HL-60 (cell line): ENCODE results near the gene OLFM4.

Experiments used
- DNase-seq, 2 experiments: peaks; one replicate each; pipeline ENCODE4 v3.0.0-alpha.2; 2010 to 2020; ENCODE audit warnings: low read depth in 1 of 2, low spot score in 1 of 2
- H3K27ac ChIP-seq: fragments of 250-450 bp; sonication (Bioruptor Pico); replicated peaks from 2 replicates; pipeline ENCODE4 v1.5.1; 2020; ENCODE audit warnings: mild to moderate bottlenecking, moderate library complexity
- H3K27me3 ChIP-seq: fragments of 250-450 bp; sonication (Bioruptor Pico); 2 replicates; pipeline ENCODE4 v1.5.1; 2021; ENCODE audit warnings: mild to moderate bottlenecking, moderate library complexity; ENCODE audit not compliant: insufficient read depth, poor library complexity, severe bottlenecking
- H3K4me3 ChIP-seq: replicated peaks from 2 replicates; pipeline ENCODE4 v1.5.1; 2011; ENCODE audit warnings: mild to moderate bottlenecking, control low read depth, low read length; ENCODE audit not compliant: insufficient read depth
- CTCF ChIP-seq: IDR thresholded peaks from one replicate; pipeline ENCODE4 v1.5.1; 2011; ENCODE audit warnings: low read length, control low read depth, inconsistent platforms; ENCODE audit not compliant: insufficient read depth
- GABPA ChIP-seq: IDR thresholded peaks from 2 replicates; pipeline ENCODE4 v1.6.1; 2012; ENCODE audit warnings: low read depth
- POLR2AphosphoS5 ChIP-seq: IDR thresholded peaks from 2 replicates; pipeline ENCODE4 v1.6.1; 2012; ENCODE audit warnings: low read depth
- SPI1 ChIP-seq: IDR thresholded peaks from 2 replicates; pipeline ENCODE4 v1.6.1; 2012; ENCODE audit warnings: low read depth, mild to moderate bottlenecking, borderline replicate concordance
- TF ChIP-seq, protein P1 (sequence below): IDR thresholded peaks from 2 replicates; pipeline ENCODE4 v1.6.1; 2012; ENCODE audit warnings: low read depth; ENCODE audit not compliant: insufficient replicate concordance

OLFM4 gene

DNA sequence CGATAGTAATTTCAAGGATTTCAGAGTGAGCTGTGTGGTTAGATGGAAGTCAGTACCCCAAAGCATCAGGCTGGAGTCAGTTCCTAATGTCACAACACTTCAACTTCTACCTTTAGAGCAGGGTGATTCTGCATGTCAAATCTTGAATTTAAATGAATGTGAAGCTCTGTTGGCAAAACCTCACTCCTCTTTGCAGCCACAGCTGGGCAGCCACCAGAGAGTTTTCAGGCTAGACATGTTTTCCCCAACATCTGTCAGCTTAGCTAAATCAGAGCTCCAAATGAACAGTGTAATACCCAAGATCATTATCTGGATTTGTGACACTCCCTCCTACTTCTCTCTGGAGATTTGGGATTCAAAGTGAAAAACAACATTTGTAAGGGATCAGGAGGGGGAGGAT, 33.7 kb upstream of the OLFM4 start:
- Histone ChIP-seq H3K27me3 (no peaks in the 10 kb centered on the region), H3K27ac (no peak overlapping the region), H3K4me3 (no peak overlapping the region)
- TF ChIP-seq, protein P1, sequence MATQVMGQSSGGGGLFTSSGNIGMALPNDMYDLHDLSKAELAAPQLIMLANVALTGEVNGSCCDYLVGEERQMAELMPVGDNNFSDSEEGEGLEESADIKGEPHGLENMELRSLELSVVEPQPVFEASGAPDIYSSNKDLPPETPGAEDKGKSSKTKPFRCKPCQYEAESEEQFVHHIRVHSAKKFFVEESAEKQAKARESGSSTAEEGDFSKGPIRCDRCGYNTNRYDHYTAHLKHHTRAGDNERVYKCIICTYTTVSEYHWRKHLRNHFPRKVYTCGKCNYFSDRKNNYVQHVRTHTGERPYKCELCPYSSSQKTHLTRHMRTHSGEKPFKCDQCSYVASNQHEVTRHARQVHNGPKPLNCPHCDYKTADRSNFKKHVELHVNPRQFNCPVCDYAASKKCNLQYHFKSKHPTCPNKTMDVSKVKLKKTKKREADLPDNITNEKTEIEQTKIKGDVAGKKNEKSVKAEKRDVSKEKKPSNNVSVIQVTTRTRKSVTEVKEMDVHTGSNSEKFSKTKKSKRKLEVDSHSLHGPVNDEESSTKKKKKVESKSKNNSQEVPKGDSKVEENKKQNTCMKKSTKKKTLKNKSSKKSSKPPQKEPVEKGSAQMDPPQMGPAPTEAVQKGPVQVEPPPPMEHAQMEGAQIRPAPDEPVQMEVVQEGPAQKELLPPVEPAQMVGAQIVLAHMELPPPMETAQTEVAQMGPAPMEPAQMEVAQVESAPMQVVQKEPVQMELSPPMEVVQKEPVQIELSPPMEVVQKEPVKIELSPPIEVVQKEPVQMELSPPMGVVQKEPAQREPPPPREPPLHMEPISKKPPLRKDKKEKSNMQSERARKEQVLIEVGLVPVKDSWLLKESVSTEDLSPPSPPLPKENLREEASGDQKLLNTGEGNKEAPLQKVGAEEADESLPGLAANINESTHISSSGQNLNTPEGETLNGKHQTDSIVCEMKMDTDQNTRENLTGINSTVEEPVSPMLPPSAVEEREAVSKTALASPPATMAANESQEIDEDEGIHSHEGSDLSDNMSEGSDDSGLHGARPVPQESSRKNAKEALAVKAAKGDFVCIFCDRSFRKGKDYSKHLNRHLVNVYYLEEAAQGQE: no peak
- TF ChIP-seq POLR2AphosphoS5 (no peak), GABPA (no peak), CTCF (no peak), SPI1 (no peak)
- no peak for DNase-seq

GRCh38 chr13:52995946-52996345, 32.7 kb upstream of the OLFM4 start:
- TF ChIP-seq GABPA (no peak), SPI1 (no peak), CTCF (no peak), POLR2AphosphoS5 (no peak)
- TF ChIP-seq, protein P1: no peak
- Histone ChIP-seq H3K4me3 (no peak overlapping the region), H3K27me3 (no peaks in the 10 kb centered on the region), H3K27ac (no peak overlapping the region)
- no peak for DNase-seq

DNA sequence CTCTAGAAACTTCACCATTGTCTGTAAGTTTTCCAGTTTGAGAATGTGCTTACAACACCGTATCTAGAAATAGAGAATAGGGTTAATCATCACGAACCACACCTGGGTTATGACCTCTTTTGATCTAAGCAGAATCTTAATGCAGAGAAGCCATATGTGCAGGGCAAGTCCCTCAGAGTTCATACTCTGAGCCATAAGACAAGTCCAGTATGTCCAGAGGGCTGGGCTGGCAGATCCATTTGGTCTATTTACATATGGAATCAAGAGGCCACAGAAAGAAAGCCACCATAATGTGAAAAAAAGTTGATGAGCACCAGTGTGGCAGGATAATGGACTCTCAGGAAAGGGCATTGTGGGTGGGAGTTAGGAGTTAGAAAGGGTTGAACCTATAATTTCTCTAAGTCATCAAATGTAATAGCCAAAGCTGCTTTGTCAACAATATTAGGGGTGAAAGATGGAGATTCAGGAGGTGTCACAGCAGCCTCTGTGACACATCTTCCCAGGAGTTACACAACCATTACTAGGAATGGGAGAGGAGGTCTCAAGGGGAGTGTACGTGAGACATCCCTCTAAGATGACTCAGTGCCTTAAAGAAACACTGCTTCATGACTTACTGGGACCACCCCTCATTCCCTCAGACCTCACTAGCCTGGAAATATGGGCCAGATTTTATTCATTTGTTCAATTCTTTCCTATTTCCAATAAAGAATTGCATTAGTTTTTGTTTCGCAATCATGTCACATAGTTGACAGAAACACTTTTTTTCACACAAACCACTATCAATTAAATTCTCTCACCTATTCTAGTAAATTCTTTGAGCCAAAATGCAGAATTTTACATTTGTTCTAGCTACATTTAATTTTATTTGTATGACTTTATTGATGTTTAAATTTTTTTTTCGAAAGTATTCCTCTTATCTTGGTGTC, 30.4 kb upstream of the OLFM4 start:
- TF ChIP-seq SPI1 (no peak), CTCF (no peak), POLR2AphosphoS5 (no peak), GABPA (no peak)
- TF ChIP-seq, protein P1: no peak
- DNase-seq: no peak
- Histone ChIP-seq H3K4me3 (no peak overlapping the region), H3K27ac (no peak overlapping the region), H3K27me3 (no peaks in the 10 kb centered on the region)
